GM19395 (cell line): ENCODE results near the gene GDPD5.

Source experiments
- ATAC-seq: cut with Tn5 transposase; IDR thresholded peaks from one replicate; pipeline ENCODE4 v1.9.1; 2021; ENCODE audit warnings: mild to moderate bottlenecking, moderate library complexity; ENCODE audit not compliant: unreplicated experiment

The GDPD5 gene

GRCh38 chr11:75474878-75475766 is 50.6 kb downstream of the GDPD5 start:
- ATAC-seq = no peak

GRCh38 chr11:75474240-75474639 is 51.5 kb downstream of the GDPD5 start:
- no peak for ATAC-seq

- no peak for ATAC-seq
Measured at GRCh38 chr11:75473684-75474083, 52.1 kb downstream of the GDPD5 start.

- ATAC-seq = no peak
Measured at GRCh38 chr11:75472081-75472732, 53.5 kb downstream of the GDPD5 start.

GRCh38 chr11:75471176-75471973 is 54.4 kb downstream of the GDPD5 start:
- no peak for ATAC-seq

GRCh38 chr11:75470476-75471080 is 55.2 kb downstream of the GDPD5 start:
- no peak for ATAC-seq

- ATAC-seq = no peak
Measured at GRCh38 chr11:75469785-75470405, 55.8 kb downstream of the GDPD5 start.

- no peak for ATAC-seq
Measured at GRCh38 chr11:75468534-75469340, 57.0 kb downstream of the GDPD5 start.

- ATAC-seq = no peak
Measured at GRCh38 chr11:75467881-75468280, 57.9 kb downstream of the GDPD5 start.

- ATAC-seq = no peak
Measured at GRCh38 chr11:75467311-75467710, 58.4 kb downstream of the GDPD5 start.

- no peak for ATAC-seq
Measured at GRCh38 chr11:75465701-75466531, 59.8 kb downstream of the GDPD5 start.

GRCh38 chr11:75463106-75463774 is 62.5 kb downstream of the GDPD5 start:
- no peak for ATAC-seq

- ATAC-seq = no peak
Measured at GRCh38 chr11:75462117-75462653, 63.6 kb downstream of the GDPD5 start.

- no peak for ATAC-seq
Measured at GRCh38 chr11:75461151-75461550, 64.6 kb downstream of the GDPD5 start.

- ATAC-seq = no peak
Measured at GRCh38 chr11:75456596-75457183, 69.1 kb downstream of the GDPD5 start.

GRCh38 chr11:75454987-75455386 is 70.8 kb downstream of the GDPD5 start:
- no peak for ATAC-seq

GRCh38 chr11:75453916-75454655 is 71.7 kb downstream of the GDPD5 start:
- no peak for ATAC-seq
